MM.1S (cell line): ENCODE measurements around the gene ARID3B.
A peak's percentile ranks its signal among the peaks of the same experiment; 100 is the strongest.

Experiments
- DNase-seq: peaks from one replicate; pipeline ENCODE4 v3.0.0-alpha.2; 2015
- H2AFZ ChIP-seq: fragments of 300-600 bp; sonication (generic); 2 replicates; pipeline ENCODE4 v1.6.0; 2016; ENCODE audit warnings: antibody characterized with exemption, low read length
- H3F3A ChIP-seq: fragments of 300-600 bp; sonication (generic); 2 replicates; pipeline ENCODE4 v1.6.1; 2016; ENCODE audit warnings: mild to moderate bottlenecking, antibody characterized with exemption, low read length, moderate library complexity, mixed read lengths; ENCODE audit not compliant: insufficient read depth
- H3K27ac ChIP-seq: fragments of 300-600 bp; sonication (generic); 2 replicates; pipeline ENCODE4 v1.5.1; 2016; ENCODE audit warnings: mild to moderate bottlenecking, low read length
- H3K27me3 ChIP-seq: fragments of 300-600 bp; sonication (generic); replicated peaks from 2 replicates; pipeline ENCODE4 v1.6.0; 2016; ENCODE audit warnings: low read length; ENCODE audit not compliant: insufficient read depth
- H3K36me3 ChIP-seq: fragments of 300-600 bp; sonication (generic); replicated peaks from 2 replicates; pipeline ENCODE4 v1.6.1; 2016; ENCODE audit warnings: mild to moderate bottlenecking, low read length, mixed read lengths; ENCODE audit not compliant: insufficient read depth
- H3K4me1 ChIP-seq: fragments of 300-600 bp; sonication (generic); 2 replicates; pipeline ENCODE4 v1.6.1; 2016; ENCODE audit warnings: low read length, mixed read lengths
- H3K4me2 ChIP-seq: fragments of 300-600 bp; sonication (generic); 2 replicates; pipeline ENCODE4 v1.6.0; 2016; ENCODE audit warnings: low read depth, low read length
- H3K4me3 ChIP-seq: fragments of 300-600 bp; sonication (generic); 2 replicates; pipeline ENCODE4 v1.5.1; 2016; ENCODE audit warnings: low read length, mixed read lengths
- H3K79me2 ChIP-seq: fragments of 300-600 bp; sonication (generic); 2 replicates; pipeline ENCODE4 v1.6.1; 2016; ENCODE audit warnings: mixed run types, low read length, mixed read lengths
- H3K9ac ChIP-seq: fragments of 300-600 bp; sonication (generic); 2 replicates; pipeline ENCODE4 v1.6.1; 2016; ENCODE audit warnings: low read length, mixed read lengths
- H3K9me2 ChIP-seq: fragments of 300-600 bp; sonication (generic); replicated peaks from 2 replicates; pipeline ENCODE4 v1.6.1; 2016; ENCODE audit warnings: mild to moderate bottlenecking, low read length, mixed read lengths; ENCODE audit not compliant: insufficient read depth
- H3K9me3 ChIP-seq: fragments of 300-600 bp; sonication (generic); replicated peaks from 2 replicates; pipeline ENCODE4 v1.6.1; 2016; ENCODE audit warnings: mild to moderate bottlenecking, low read length, mixed read lengths; ENCODE audit not compliant: insufficient read depth
- H4K20me1 ChIP-seq: fragments of 300-600 bp; sonication (generic); 2 replicates; pipeline ENCODE4 v1.6.1; 2016; ENCODE audit warnings: mild to moderate bottlenecking, low read length, moderate library complexity, mixed read lengths; ENCODE audit not compliant: insufficient read depth
- CTCF ChIP-seq: fragments of 300-600 bp; sonication (generic); IDR thresholded peaks from 2 replicates; pipeline ENCODE4 v1.5.1; 2016; ENCODE audit warnings: antibody characterized with exemption, low read length, mixed read lengths
- EZH2 ChIP-seq: fragments of 300-600 bp; sonication (generic); optimal IDR thresholded peaks from 2 replicates; pipeline ENCODE3; 2017; ENCODE audit warnings: low read depth, mild to moderate bottlenecking, antibody characterized with exemption, low read length, mixed read lengths
- EZH2phosphoT487 ChIP-seq: fragments of 300-600 bp; sonication (generic); IDR thresholded peaks from 2 replicates; pipeline ENCODE4 v1.6.1; 2018; ENCODE audit warnings: antibody characterized with exemption, low read length

Gene ARID3B

GRCh38 chr15:74499366-74499765, 41.7 kb upstream of the ARID3B start:
- no peaks in the 10 kb centered on the region for H3K27me3 ChIP-seq
- H3K36me3 ChIP-seq, result no peaks in the 10 kb centered on the region
- H3K9ac ChIP-seq, result no peak overlapping the region
- H3F3A ChIP-seq, result no peaks in the 10 kb centered on the region; the same call in 1 of the 2 replicates
- H3K4me2 ChIP-seq, result no peak overlapping the region
- DNase-seq, result no peak
- no peak overlapping the region for H3K27ac ChIP-seq
- no peaks in the 10 kb centered on the region for H4K20me1 ChIP-seq
- no peak overlapping the region for H2AFZ ChIP-seq
- H3K9me2 ChIP-seq, result no peaks in the 10 kb centered on the region
- no peaks in the 10 kb centered on the region for H3K9me3 ChIP-seq
- H3K4me3 ChIP-seq, result no peak overlapping the region
- TF ChIP-seq EZH2phosphoT487, result no peak
- no peak for TF ChIP-seq CTCF
- TF ChIP-seq EZH2, result no peak
- H3K4me1 ChIP-seq, result peaks cover 20% of the 10 kb centered on the region
- H3K79me2 ChIP-seq, result no peaks in the 10 kb centered on the region

- H3K4me1 ChIP-seq, result peaks cover 20% of the 10 kb centered on the region
- H3K9ac ChIP-seq, result no peak overlapping the region
- no peaks in the 10 kb centered on the region for H4K20me1 ChIP-seq
- no peak for DNase-seq
- no peak overlapping the region for H3K4me3 ChIP-seq
- no peaks in the 10 kb centered on the region for H3K9me2 ChIP-seq
- H2AFZ ChIP-seq, result no peak overlapping the region
- H3K27me3 ChIP-seq, result no peaks in the 10 kb centered on the region
- H3K27ac ChIP-seq, result no peak overlapping the region
- H3F3A ChIP-seq, result no peaks in the 10 kb centered on the region; the same call in 1 of the 2 replicates
- H3K4me2 ChIP-seq, result no peak overlapping the region
- H3K36me3 ChIP-seq, result no peaks in the 10 kb centered on the region
- no peaks in the 10 kb centered on the region for H3K9me3 ChIP-seq
- H3K79me2 ChIP-seq, result no peaks in the 10 kb centered on the region
- TF ChIP-seq CTCF (no peak), EZH2phosphoT487 (no peak), EZH2 (no peak)
Measured at GRCh38 chr15:74500401-74500800, 40.6 kb upstream of the ARID3B start.

GRCh38 chr15:74502301-74502700, 38.7 kb upstream of the ARID3B start:
- Histone ChIP-seq H3K4me2 (no peak overlapping the region), H3K4me1 (peaks cover 16% of the 10 kb centered on the region), H3K36me3 (no peaks in the 10 kb centered on the region), H3K9ac (no peak overlapping the region), H3K9me3 (no peaks in the 10 kb centered on the region), H2AFZ (no peak overlapping the region), H3K9me2 (no peaks in the 10 kb centered on the region), H3K4me3 (no peak overlapping the region), H4K20me1 (no peaks in the 10 kb centered on the region), H3K27me3 (no peaks in the 10 kb centered on the region), H3K27ac (0 out of 2 replicates have a peak overlapping the region, but pooled peaks have one; percentile 5), H3F3A (no peaks in the 10 kb centered on the region; the same call in 1 of the 2 replicates), H3K79me2 (no peaks in the 10 kb centered on the region)
- DNase-seq, result peak; percentile 71
- peak; percentile 60 for TF ChIP-seq CTCF
- no peak for TF ChIP-seq EZH2
